ENCODE results near the gene HS3ST1.

Gene HS3ST1

DNA sequence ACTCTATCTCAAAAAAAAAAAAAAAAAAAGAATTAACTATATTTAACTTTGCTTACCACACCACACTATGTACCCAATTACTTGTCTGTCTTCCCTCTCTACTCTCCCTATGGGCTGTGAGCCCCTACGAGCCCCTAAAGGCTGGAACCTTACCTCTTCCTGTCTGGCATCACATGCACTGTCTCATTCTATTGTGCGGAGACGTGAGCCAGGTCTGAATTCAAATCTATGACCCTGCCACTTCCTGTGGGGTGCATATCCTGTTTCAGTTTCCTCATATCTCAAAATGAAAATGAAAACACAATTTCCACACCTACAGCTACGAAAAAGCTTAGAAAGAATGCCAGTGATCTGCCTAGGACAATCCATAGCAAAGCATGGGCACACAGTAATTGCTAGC, 42.9 kb upstream of the HS3ST1 start:
- TF ChIP-seq, protein P1, sequence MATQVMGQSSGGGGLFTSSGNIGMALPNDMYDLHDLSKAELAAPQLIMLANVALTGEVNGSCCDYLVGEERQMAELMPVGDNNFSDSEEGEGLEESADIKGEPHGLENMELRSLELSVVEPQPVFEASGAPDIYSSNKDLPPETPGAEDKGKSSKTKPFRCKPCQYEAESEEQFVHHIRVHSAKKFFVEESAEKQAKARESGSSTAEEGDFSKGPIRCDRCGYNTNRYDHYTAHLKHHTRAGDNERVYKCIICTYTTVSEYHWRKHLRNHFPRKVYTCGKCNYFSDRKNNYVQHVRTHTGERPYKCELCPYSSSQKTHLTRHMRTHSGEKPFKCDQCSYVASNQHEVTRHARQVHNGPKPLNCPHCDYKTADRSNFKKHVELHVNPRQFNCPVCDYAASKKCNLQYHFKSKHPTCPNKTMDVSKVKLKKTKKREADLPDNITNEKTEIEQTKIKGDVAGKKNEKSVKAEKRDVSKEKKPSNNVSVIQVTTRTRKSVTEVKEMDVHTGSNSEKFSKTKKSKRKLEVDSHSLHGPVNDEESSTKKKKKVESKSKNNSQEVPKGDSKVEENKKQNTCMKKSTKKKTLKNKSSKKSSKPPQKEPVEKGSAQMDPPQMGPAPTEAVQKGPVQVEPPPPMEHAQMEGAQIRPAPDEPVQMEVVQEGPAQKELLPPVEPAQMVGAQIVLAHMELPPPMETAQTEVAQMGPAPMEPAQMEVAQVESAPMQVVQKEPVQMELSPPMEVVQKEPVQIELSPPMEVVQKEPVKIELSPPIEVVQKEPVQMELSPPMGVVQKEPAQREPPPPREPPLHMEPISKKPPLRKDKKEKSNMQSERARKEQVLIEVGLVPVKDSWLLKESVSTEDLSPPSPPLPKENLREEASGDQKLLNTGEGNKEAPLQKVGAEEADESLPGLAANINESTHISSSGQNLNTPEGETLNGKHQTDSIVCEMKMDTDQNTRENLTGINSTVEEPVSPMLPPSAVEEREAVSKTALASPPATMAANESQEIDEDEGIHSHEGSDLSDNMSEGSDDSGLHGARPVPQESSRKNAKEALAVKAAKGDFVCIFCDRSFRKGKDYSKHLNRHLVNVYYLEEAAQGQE (IDR thresholded peaks at IDR 0.05; ENCODE audit: insufficient read depth in 1 of 2, low read depth in 2 of 2, low read length in 2 of 2) = no peak
- TF ChIP-seq TAF1 (IDR thresholded peaks at IDR 0.05; ENCODE audit: borderline replicate concordance, insufficient read depth, low read length) (no peak), POLR2AphosphoS5 (IDR thresholded peaks at IDR 0.05; ENCODE audit: low read depth, low read length) (no peak)

DNA sequence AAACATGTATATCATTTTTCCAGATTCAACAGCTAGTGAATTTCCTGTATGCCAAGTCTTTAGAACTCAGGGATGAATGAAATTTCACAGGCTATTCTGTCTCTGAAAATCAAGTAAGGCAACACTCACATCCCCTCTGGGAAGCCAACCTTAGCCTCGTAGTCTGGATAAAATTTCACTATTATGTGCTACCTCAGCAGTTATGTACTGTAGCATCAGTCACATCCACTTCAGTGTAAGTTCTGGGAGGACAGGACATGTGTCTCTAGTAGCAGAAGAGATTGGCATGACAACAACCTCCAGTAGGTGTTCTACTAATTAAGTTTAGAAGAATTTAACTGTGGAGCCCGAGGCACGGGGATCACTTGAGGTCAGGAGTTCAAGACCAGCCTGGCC, 42.4 kb upstream of the HS3ST1 start:
- TF ChIP-seq SIN3A (IDR thresholded peaks at IDR 0.05; ENCODE audit: borderline replicate concordance, insufficient read depth, low read length) (no peak), TAF1 (IDR thresholded peaks at IDR 0.05; ENCODE audit: borderline replicate concordance, insufficient read depth, low read length) (no peak), FOXP2 (optimal IDR thresholded peaks at IDR 0.05; ENCODE audit: borderline replicate concordance, extremely low read depth, extremely low read length, insufficient read depth) (no peak), POLR2AphosphoS5 (IDR thresholded peaks at IDR 0.05; ENCODE audit: low read depth, low read length) (no peak)
- TF ChIP-seq, protein P1 (IDR thresholded peaks at IDR 0.05; ENCODE audit: insufficient read depth in 1 of 2, low read depth in 2 of 2, low read length in 2 of 2) = no peak

DNA sequence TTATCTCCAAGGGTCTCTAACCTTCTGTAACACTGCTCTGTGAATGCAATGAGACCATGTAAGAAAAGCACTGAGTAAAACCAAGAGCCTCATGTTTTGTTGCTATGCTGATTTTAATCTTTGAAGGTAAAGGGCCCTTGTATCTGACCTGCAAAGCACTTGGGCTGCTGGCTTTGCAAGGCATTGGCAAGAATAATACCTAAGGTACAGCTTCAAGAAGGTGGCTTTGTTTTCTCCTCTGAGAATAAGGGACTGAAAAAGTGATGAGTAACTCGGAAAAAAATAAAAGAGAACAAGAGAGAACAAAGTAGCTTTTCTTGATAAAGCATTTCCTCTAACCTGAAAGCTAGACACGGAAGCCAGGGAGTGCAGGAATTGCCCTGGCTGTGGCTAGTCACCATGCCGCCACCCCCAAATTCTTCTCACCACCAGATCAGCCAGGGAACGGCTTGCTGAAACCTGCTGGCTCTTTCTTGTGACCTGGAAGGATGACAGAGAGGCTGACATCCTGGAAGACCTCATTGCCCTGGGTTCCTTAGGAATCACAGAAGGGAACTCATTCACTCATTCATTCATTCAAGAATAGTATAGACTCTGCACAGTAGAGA, 41.8 kb upstream of the HS3ST1 start:
- TF ChIP-seq POLR2AphosphoS5 (IDR thresholded peaks at IDR 0.05; ENCODE audit: low read depth, low read length) (no peak), FOXP2 (optimal IDR thresholded peaks at IDR 0.05; ENCODE audit: borderline replicate concordance, extremely low read depth, extremely low read length, insufficient read depth) (no peak), SIN3A (IDR thresholded peaks at IDR 0.05; ENCODE audit: borderline replicate concordance, insufficient read depth, low read length) (no peak), TAF1 (IDR thresholded peaks at IDR 0.05; ENCODE audit: borderline replicate concordance, insufficient read depth, low read length) (no peak)
- TF ChIP-seq, protein P1 (IDR thresholded peaks at IDR 0.05; ENCODE audit: insufficient read depth in 1 of 2, low read depth in 2 of 2, low read length in 2 of 2) = no peak

DNA sequence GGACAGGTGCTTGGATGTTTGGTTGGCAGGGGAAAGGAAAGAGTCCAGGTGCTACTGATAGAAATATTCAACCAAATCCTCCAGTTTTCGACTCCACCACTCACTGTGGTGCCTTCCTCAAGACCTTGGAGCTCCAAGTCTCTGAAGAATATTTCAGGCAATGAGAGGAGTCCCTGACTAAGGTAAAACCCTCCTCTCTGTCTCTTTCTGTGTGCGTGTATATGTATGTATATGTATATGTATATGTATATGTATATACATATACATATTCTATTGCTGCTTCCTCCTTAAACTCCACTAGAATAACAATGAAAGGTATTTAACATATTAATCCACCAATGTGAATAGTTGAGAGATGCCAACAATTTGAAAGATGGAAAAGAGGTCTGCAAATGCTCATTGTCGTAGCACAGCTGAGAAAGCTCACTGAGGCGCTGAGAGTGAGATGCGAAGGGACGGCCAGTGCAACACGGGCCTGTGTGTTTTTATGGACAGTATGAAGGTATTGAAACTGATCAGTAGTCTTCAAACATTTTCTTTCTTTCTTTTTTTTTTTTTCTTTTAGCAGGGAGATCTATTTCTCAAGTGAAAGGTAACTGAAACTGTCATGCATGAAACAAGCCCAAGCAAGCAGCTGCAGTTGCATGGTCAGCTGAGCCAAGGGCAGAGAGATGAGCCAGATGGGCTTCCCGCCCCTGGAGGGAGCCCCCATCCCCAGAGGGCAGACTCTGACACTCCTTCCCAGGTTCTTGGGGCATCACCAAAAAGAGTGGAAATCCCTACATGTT, 41.1 kb upstream of the HS3ST1 start:
- no peak for TF ChIP-seq SIN3A (IDR thresholded peaks at IDR 0.05; ENCODE audit: borderline replicate concordance, insufficient read depth, low read length)
- TF ChIP-seq FOXP2 (optimal IDR thresholded peaks at IDR 0.05; ENCODE audit: borderline replicate concordance, extremely low read depth, extremely low read length, insufficient read depth) = no peak
- TF ChIP-seq, protein P1 (IDR thresholded peaks at IDR 0.05; ENCODE audit: insufficient read depth in 1 of 2, low read depth in 2 of 2, low read length in 2 of 2) = no peak
- TF ChIP-seq TAF1 (IDR thresholded peaks at IDR 0.05; ENCODE audit: borderline replicate concordance, insufficient read depth, low read length) = no peak
- no peak for TF ChIP-seq POLR2AphosphoS5 (IDR thresholded peaks at IDR 0.05; ENCODE audit: low read depth, low read length)
